Type B pancreatic cell (in vitro differentiated cells): Measurements from ENCODE around the gene ST8SIA6. TPM values are rescaled to one million over a fixed set of nuclear protein-coding genes. Genes with fewer than 3 reads are reported as not detected.

Experiments used
- DNase-seq: peaks from one replicate; pipeline ENCODE4 v3.0.0; 2021; ENCODE audit warnings: mixed read lengths; ENCODE audit not compliant: unreplicated experiment; ENCODE audit errors: extremely low spot score
- H3K27ac Mint-ChIP-seq: 2 replicates; pipeline ENCODE4 v1.8.0; 2021; ENCODE audit warnings: mild to moderate bottlenecking, mixed read lengths
- H3K27me3 Mint-ChIP-seq: 2 replicates; pipeline ENCODE4 v1.8.0; 2021; ENCODE audit warnings: mixed read lengths
- H3K36me3 Mint-ChIP-seq: 2 replicates; pipeline ENCODE4 v1.8.0; 2021; ENCODE audit warnings: mixed read lengths
- H3K4me1 Mint-ChIP-seq: one replicate; pipeline ENCODE4 v1.8.0; 2021; ENCODE audit warnings: mixed read lengths; ENCODE audit not compliant: unreplicated experiment
- H3K4me3 Mint-ChIP-seq: 2 replicates; pipeline ENCODE4 v1.8.0; 2021; ENCODE audit warnings: mild to moderate bottlenecking, mixed read lengths
- H3K9me3 Mint-ChIP-seq: 2 replicates; pipeline ENCODE4 v1.8.0; 2021; ENCODE audit warnings: mixed read lengths
- CTCF ChIP-seq: fragments of 200-600 bp; sonication (generic); conservative IDR thresholded peaks from 2 replicates; pipeline ENCODE4 v1.5.0; 2021; ENCODE audit warnings: antibody characterized with exemption, mild to moderate bottlenecking
- total RNA-seq: library from RNA; stranded (reverse); gene quantifications from 2 replicates; pipeline ENCODE4 v1.2.1, GENCODE V29; 2021; ENCODE audit warnings: low replicate concordance

Gene ST8SIA6
- total RNA-seq, 1 donor from 2014 or later = 1.8 TPM

- Mint-ChIP-seq H3K27me3 (no peaks in the 10 kb centered on the region), H3K9me3 (no peaks in the 10 kb centered on the region), H3K27ac (no peak overlapping the region), H3K36me3 (no peaks in the 10 kb centered on the region), H3K4me3 (no peak overlapping the region), H3K4me1 (peaks cover 11% of the 10 kb centered on the region)
- no peak for DNase-seq
- no peak for TF ChIP-seq CTCF
Observed at GRCh38 chr10:17351506-17351905, 102.9 kb downstream of the ST8SIA6 start.

- Mint-ChIP-seq H3K9me3 (peaks cover 2% of the 10 kb centered on the region), H3K36me3 (no peaks in the 10 kb centered on the region), H3K27me3 (no peaks in the 10 kb centered on the region), H3K4me1 (peaks cover 11% of the 10 kb centered on the region), H3K4me3 (no peak overlapping the region), H3K27ac (no peak overlapping the region)
- no peak for TF ChIP-seq CTCF
- no peak for DNase-seq
Observed at GRCh38 chr10:17349717-17350116, 104.7 kb downstream of the ST8SIA6 start.

- no peak for TF ChIP-seq CTCF
- H3K27me3 Mint-ChIP-seq = no peaks in the 10 kb centered on the region
- H3K36me3 Mint-ChIP-seq = no peaks in the 10 kb centered on the region
- peaks cover 4% of the 10 kb centered on the region for H3K9me3 Mint-ChIP-seq
- H3K4me3 Mint-ChIP-seq = peak overlapping the region; percentile 67
- no peak for DNase-seq
- H3K27ac Mint-ChIP-seq = peak overlapping the region; percentile 82
- H3K4me1 Mint-ChIP-seq = peaks cover 11% of the 10 kb centered on the region
Observed at GRCh38 chr10:17348501-17349349, 105.7 kb downstream of the ST8SIA6 start.

GRCh38 chr10:17348011-17348500 lies 106.3 kb downstream of the ST8SIA6 start:
- Mint-ChIP-seq H3K9me3 (peaks cover 4% of the 10 kb centered on the region), H3K27me3 (no peaks in the 10 kb centered on the region), H3K36me3 (no peaks in the 10 kb centered on the region), H3K27ac (peak overlapping the region; percentile 82), H3K4me3 (peak overlapping the region; percentile 67), H3K4me1 (peaks cover 11% of the 10 kb centered on the region)
- no peak for DNase-seq
- no peak for TF ChIP-seq CTCF

- no peak overlapping the region for H3K27ac Mint-ChIP-seq
- no peak for TF ChIP-seq CTCF
- no peaks in the 10 kb centered on the region for H3K36me3 Mint-ChIP-seq
- peaks cover 18% of the 10 kb centered on the region for H3K9me3 Mint-ChIP-seq
- DNase-seq = no peak
- H3K27me3 Mint-ChIP-seq = no peaks in the 10 kb centered on the region
- no peak overlapping the region for H3K4me3 Mint-ChIP-seq
- H3K4me1 Mint-ChIP-seq = peaks cover 11% of the 10 kb centered on the region
Observed at GRCh38 chr10:17344206-17344605, 110.2 kb downstream of the ST8SIA6 start.
